Activated naive CD8-positive, alpha-beta T cell treated with anti-CD3 and anti-CD28 coated beads, Interleukin-2, amount 50 U/mL, for 16 hours (primary cell): ENCODE results near the gene MYH1.

Experiments
- DNase-seq: peaks from one replicate; pipeline ENCODE4 v3.0.0-alpha.2; 2020; ENCODE audit warnings: low read depth, low spot score

MYH1 gene

DNA sequence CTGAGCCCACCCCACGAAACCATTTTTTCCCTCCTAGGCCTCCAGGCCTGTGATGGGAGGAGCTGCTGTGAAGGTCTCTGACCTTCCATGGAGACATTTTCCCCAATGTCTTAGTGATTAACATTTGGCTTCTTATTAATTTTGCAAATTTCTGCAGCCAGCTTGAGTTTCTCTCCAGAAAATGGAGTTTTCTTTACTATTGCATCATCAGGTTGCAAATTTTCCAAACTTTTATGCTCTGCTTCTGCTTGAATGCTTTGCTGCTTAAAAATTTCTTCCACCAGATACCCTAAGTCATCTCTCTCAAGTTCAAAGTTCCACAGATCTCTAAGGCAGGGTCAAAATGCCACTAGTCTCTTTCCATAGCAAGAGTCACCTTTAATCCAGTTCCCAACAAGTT lies 36.1 kb downstream of the MYH1 start:
- no peak for DNase-seq

DNA sequence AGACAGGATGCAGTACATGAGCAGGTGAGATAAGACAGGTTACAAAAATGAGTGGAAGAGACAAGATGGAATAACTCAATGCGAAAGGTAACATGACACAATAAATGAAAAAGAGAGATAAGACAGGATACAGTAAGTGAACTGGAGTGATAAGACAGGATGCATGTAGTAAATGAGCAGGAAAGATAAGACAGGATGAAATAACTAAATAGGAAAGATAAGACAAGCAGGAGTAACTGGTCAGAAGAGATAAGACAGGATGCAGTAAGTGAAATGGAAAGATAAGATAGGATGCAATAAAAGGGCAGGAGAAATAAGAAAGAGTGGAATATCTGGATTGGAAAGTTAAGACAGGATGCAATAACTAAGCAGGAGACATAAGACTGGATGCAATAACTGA lies 40.6 kb downstream of the MYH1 start:
- no peak for DNase-seq

DNA sequence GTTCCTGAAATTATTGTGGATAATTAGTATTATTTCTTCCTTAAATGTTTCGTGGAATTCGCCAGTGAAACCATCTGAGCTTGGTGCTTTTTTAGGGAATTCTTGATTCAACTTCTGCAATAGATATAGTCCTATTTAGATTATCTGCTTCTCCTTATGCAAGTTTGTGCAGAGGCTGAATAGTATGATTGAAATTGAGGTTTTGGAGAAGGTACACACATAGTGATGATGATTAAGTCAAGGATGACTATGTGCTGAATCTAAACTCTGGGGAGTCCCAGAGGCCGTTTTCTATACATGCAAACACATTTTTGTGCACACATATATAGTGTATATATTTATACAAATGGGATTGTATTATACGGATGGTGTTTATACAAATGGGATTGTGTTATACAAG lies 43.8 kb downstream of the MYH1 start:
- no peak for DNase-seq

DNA sequence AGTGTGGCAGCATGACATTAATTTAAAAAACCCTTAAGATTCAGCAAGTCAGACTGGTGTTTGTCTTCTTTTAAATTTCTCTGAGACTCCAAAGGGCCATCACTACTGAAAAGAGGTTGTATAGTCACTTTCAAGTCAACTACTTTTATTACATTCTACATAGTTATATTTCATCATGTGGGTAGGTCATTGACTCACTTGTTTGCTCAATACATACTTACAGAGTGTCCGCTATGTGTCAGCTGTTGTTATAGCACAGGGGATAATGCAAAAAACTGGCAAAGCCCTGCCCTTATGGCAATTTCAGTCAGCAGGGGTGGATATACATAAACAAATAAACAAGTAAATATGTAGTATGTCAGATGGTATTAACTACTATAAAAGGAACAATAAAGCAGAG lies 46.5 kb downstream of the MYH1 start:
- DNase-seq, result no peak

DNA sequence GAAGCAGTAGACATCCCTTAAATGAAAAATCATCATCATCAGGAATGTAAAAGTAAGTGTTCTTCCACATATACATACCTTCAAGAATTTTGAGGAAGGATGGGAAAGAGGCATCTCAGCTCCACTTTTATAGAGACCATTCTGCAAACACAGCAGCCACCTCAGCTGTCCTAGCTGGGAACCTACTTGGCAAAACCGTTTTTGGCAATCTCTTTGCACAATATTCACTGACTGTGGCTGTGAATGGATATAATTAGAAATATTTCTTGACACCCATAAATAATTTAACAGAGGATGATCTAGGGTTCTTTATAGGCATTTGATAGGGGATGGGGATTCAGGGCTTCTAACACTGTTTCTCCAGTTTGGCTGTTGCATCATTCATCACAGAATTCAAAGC lies 48.9 kb downstream of the MYH1 start, which contains the start of gene MYH4:
Gene MYH4, minus strand, starts transcription at position 101 of the 400 bp plus-strand sequence. CDS start 2,814 bp downstream, outside the sequence.
- DNase-seq, result no peak

DNA sequence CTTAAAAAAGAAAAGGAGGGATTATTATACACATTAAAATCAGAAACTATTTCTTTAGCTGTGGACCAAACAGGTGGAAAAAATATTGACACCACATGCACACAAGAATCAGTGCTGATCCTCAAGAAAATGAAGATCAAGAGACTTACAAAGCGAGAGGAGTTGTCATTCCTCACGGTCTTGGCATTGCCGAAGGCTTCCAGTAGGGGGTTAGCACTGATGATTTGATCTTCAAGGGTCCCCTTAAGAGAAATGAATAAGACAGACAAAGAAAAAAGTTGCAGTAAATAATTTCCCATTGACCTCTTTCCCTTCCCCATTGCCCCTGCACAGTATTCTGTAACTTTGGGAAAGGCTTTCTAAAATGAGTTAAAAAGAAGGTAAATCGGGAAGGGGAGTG lies 54.9 kb downstream of the MYH1 start:
- DNase-seq, result no peak

DNA sequence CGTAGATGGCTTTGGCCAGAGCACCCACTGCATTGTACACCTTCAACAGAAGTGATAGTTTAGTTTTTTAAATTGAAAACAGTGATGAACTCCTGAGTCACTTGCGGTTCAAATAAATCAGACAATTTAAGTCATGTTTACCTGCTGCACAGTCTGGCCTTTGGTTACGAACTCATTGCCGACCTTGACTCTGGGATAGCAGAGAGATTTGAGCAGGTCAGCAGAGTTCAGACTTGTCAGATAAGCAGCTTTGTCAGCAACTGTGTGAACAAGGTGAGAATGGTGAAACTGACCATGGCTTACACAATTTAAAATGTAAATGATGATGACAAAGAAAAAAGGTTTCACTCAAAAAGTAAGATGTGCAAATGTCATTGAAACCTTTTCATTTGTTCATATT lies 58.3 kb downstream of the MYH1 start:
- no peak for DNase-seq

DNA sequence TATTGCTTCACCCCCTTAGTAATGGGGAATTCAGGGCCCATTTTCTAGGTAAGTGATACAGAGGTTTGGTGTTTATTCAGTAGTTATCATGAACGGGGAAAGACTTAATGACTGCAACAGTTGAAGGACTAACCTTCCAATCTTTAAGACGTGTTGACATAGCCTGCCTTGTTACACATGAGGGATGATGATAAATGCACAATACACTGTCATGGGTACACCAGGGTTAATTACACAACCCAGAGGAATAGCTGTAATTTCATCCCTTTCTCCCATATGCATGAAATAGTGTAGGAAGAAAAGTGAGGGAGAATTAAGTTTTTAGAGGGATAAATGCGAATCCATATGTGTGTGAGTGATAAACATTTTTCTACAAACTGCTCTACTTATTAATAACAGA lies 59.6 kb downstream of the MYH1 start:
- DNase-seq, result no peak

DNA sequence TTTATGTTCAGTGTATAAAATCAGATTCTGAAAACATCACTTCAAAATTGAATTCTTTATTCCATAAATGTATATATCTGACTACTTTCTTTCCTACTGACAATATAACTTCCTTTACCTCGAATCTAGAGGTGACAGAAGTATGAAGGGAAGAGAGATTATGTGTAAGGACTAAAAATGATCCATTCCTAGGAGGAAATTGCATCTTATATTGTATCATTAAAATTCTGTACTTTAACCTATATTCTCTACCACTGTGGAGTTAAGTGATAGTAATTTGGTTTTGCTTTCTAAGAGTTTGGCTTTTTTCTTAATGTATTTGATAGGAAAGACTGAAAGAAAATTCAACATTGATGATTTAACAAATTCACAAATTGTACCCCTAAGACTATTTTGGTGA lies 60.4 kb downstream of the MYH1 start:
- DNase-seq, result no peak

DNA sequence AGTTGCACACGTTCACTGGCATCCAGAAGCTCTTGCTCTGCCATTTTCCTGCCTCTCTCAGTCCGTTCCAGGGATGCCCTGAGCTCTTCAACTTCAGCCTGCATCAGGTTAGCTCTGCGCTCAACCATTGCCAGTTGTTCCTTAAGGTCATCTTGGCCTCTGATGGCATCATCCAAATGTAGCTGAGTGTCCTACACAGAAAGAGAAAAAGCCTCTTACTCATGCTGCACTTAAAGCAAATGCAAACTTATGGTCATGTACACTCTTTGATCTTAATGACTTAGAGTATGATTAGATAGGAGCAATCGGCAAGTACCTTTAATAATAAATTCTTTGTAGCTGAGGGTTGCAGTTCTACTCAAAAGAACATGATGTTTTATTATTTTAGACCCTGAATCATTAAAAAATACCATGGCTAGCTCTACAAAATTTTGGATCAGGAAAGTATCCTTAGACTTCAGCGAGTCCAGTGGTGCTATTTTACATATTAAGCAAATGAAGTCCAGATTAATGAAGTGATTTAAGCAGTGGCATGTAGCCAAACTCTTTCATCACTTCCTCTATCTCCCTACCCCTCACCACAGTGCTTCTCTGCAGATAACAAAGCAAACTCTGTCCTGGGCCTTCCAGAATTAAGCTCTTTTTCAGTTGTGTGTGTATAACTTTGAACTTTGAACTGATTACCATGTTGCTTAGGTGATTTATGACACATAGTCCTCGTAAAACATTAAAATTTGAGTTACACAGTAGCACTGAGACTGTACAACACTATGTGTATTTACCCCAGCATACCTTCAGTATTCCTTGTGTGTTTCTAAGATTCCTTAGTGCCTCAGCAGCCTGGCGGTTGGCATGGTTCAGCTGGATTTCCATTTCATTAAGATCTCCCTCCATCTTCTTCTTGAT lies 71.1 kb downstream of the MYH1 start:
- DNase-seq, result no peak
